Neural cell (in vitro differentiated cells): ENCODE measurements around the gene CPNE4. TPM values are rescaled to one million over a fixed set of nuclear protein-coding genes. Genes with fewer than 3 reads are reported as not detected.
A peak's percentile ranks its signal among the peaks of the same experiment; 100 is the strongest.

Source experiments
- H2AFZ ChIP-seq: fragments of 200-600, 300-800 bp; sonication (generic), shearing (Covaris generic); 2 replicates; pipeline ENCODE4 v1.6.0; 2014; ENCODE audit warnings: low read depth, mild to moderate bottlenecking, antibody characterized with exemption, low read length, moderate library complexity
- H3F3A ChIP-seq: fragments of 200-600 bp; shearing (Covaris generic); 2 replicates; pipeline ENCODE4 v1.6.1; 2016; ENCODE audit warnings: mild to moderate bottlenecking, moderate library complexity, mixed read lengths, antibody characterized with exemption, low read length; ENCODE audit not compliant: insufficient read depth, poor library complexity, severe bottlenecking
- H3K27ac ChIP-seq: fragments of 200-600, 300-800 bp; sonication (generic), shearing (Covaris generic); 2 replicates; pipeline ENCODE4 v1.5.1; 2014; ENCODE audit warnings: mild to moderate bottlenecking, low read length, moderate library complexity
- H3K27me3 ChIP-seq: fragments of 300-800, 200-600 bp; sonication (generic), shearing (Covaris generic); 2 replicates; pipeline ENCODE4 v1.6.0; 2014; ENCODE audit warnings: mild to moderate bottlenecking, low read depth, low read length, moderate library complexity; ENCODE audit not compliant: insufficient read depth
- H3K36me3 ChIP-seq: fragments of 300-800, 200-600 bp; sonication (generic), shearing (Covaris generic); 2 replicates; pipeline ENCODE4 v1.5.1; 2014; ENCODE audit warnings: mild to moderate bottlenecking, antibody characterized with exemption, low read length, moderate library complexity; ENCODE audit not compliant: insufficient read depth
- H3K4me2 ChIP-seq: fragments of 300-800, 200-600 bp; sonication (generic), shearing (Covaris generic); 2 replicates; pipeline ENCODE4 v1.6.0; 2014; ENCODE audit warnings: mild to moderate bottlenecking, low read length
- H3K4me3 ChIP-seq: fragments of 300-800, 200-600 bp; sonication (generic), shearing (Covaris generic); 2 replicates; pipeline ENCODE4 v1.5.1; 2014; ENCODE audit warnings: mild to moderate bottlenecking, low read length, moderate library complexity
- H3K79me2 ChIP-seq: fragments of 200-600 bp; shearing (Covaris generic); replicated peaks from 2 replicates; pipeline ENCODE4 v1.6.0; 2014; ENCODE audit warnings: mild to moderate bottlenecking, low read length, moderate library complexity; ENCODE audit not compliant: insufficient read depth
- H3K9ac ChIP-seq: fragments of 300-800, 200-600 bp; sonication (generic), shearing (Covaris generic); 2 replicates; pipeline ENCODE4 v1.6.1; 2016; ENCODE audit warnings: mild to moderate bottlenecking, low read length, mixed read lengths
- H3K9me2 ChIP-seq: fragments of 200-600 bp; shearing (Covaris generic); 2 replicates; pipeline ENCODE4 v1.6.1; 2016; ENCODE audit warnings: mild to moderate bottlenecking, low read length, mixed read lengths; ENCODE audit not compliant: insufficient read depth
- H3K9me3 ChIP-seq: fragments of 200-600, 300-800 bp; sonication (generic), shearing (Covaris generic); 2 replicates; pipeline ENCODE4 v1.6.1; 2016; ENCODE audit warnings: mild to moderate bottlenecking, mixed run types, low read length, moderate library complexity, mixed read lengths
- H4K20me1 ChIP-seq: fragments of 200-600 bp; shearing (Covaris generic); 2 replicates; pipeline ENCODE4 v1.6.1; 2016; ENCODE audit warnings: mild to moderate bottlenecking, mixed run types; ENCODE audit not compliant: insufficient read depth
- EP300 ChIP-seq: fragments of 450-650 bp; conservative IDR thresholded peaks from 2 replicates; pipeline ENCODE4 v1.6.1; 2014; ENCODE audit warnings: antibody characterized with exemption, mild to moderate bottlenecking, moderate library complexity; ENCODE audit not compliant: poor library complexity, severe bottlenecking
- EZH2 ChIP-seq: fragments of 200-600, 300-800 bp; shearing (Covaris generic), sonication (generic); IDR thresholded peaks from 2 replicates; pipeline ENCODE4 v1.6.1; 2014; ENCODE audit warnings: antibody characterized with exemption, low read length, borderline replicate concordance, mild to moderate bottlenecking; ENCODE audit not compliant: insufficient read depth, poor library complexity, severe bottlenecking
- MXI1 ChIP-seq: fragments of 450-650 bp; conservative IDR thresholded peaks from 2 replicates; pipeline ENCODE4 v1.6.1; 2014; ENCODE audit warnings: antibody characterized with exemption, mild to moderate bottlenecking; ENCODE audit not compliant: poor library complexity, severe bottlenecking
- POLR2AphosphoS5 ChIP-seq: IDR thresholded peaks from 2 replicates; pipeline ENCODE4 v1.6.1; 2012
- RAD21 ChIP-seq: fragments of 450-650 bp; conservative IDR thresholded peaks from 2 replicates; pipeline ENCODE4 v1.6.1; 2014; ENCODE audit warnings: antibody characterized with exemption, mild to moderate bottlenecking, moderate library complexity
- SMC3 ChIP-seq: fragments of 450-650 bp; conservative IDR thresholded peaks from 2 replicates; pipeline ENCODE4 v1.6.1; 2014; ENCODE audit warnings: antibody characterized with exemption, mild to moderate bottlenecking, moderate library complexity; ENCODE audit not compliant: poor library complexity
- TAF1 ChIP-seq: IDR thresholded peaks from 2 replicates; pipeline ENCODE4 v1.6.1; 2012; ENCODE audit warnings: low read depth
- polyA plus RNA-seq: library from polyadenylated mRNA; depleted of rRNA; stranded (reverse); fragments of >200 nt; gene quantifications from 2 replicates; pipeline ENCODE4 v1.2.3, GENCODE V29; 2014
- TF ChIP-seq, protein P1 (sequence below): IDR thresholded peaks from 2 replicates; pipeline ENCODE4 v1.6.1; 2012; ENCODE audit warnings: borderline replicate concordance
- TF ChIP-seq, protein P2 (sequence below): fragments of 450-650 bp; IDR thresholded peaks from 2 replicates; pipeline ENCODE4 v1.5.1; 2014; ENCODE audit warnings: antibody characterized with exemption, mild to moderate bottlenecking, moderate library complexity; ENCODE audit not compliant: poor library complexity, severe bottlenecking

CPNE4 gene
- polyA plus RNA-seq, 1 donor from 2014 or later: 0.59 TPM

DNA sequence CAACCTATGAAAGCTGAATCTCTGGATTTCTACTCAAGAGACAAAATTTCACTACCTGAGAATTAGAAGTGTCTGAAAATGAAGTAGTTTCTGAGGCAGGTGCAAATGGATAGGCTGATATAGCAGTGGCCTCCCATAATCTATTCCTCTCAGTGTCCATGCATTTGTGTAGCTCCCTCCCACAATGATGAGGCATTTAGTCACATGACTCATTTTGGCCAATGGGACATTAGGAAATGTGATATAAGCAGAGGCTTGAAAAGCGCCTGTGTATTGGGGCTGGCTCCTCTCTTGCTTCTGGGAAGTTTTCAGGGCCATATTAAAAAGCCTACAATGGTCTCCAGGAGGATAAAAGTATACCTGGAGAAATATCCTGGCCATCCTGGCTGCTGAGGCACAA, 452.4 kb downstream of the CPNE4 start:
- Histone ChIP-seq H3K9ac (no peak overlapping the region), H3K4me3 (no peak overlapping the region), H3K27ac (no peak overlapping the region), H3K36me3 (no peaks in the 10 kb centered on the region), H3K9me2 (no peaks in the 10 kb centered on the region), H3K79me2 (no peaks in the 10 kb centered on the region), H3K9me3 (no peaks in the 10 kb centered on the region), H2AFZ (no peak overlapping the region), H3K4me2 (no peak overlapping the region), H3F3A (no peaks in the 10 kb centered on the region), H3K27me3 (no peaks in the 10 kb centered on the region), H4K20me1 (no peaks in the 10 kb centered on the region)
- TF ChIP-seq EP300 (no peak), TAF1 (no peak), MXI1 (no peak), POLR2AphosphoS5 (no peak), EZH2 (no peak), RAD21 (no peak), SMC3 (no peak)
- TF ChIP-seq, protein P1, sequence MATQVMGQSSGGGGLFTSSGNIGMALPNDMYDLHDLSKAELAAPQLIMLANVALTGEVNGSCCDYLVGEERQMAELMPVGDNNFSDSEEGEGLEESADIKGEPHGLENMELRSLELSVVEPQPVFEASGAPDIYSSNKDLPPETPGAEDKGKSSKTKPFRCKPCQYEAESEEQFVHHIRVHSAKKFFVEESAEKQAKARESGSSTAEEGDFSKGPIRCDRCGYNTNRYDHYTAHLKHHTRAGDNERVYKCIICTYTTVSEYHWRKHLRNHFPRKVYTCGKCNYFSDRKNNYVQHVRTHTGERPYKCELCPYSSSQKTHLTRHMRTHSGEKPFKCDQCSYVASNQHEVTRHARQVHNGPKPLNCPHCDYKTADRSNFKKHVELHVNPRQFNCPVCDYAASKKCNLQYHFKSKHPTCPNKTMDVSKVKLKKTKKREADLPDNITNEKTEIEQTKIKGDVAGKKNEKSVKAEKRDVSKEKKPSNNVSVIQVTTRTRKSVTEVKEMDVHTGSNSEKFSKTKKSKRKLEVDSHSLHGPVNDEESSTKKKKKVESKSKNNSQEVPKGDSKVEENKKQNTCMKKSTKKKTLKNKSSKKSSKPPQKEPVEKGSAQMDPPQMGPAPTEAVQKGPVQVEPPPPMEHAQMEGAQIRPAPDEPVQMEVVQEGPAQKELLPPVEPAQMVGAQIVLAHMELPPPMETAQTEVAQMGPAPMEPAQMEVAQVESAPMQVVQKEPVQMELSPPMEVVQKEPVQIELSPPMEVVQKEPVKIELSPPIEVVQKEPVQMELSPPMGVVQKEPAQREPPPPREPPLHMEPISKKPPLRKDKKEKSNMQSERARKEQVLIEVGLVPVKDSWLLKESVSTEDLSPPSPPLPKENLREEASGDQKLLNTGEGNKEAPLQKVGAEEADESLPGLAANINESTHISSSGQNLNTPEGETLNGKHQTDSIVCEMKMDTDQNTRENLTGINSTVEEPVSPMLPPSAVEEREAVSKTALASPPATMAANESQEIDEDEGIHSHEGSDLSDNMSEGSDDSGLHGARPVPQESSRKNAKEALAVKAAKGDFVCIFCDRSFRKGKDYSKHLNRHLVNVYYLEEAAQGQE: no peak
- TF ChIP-seq, protein P2, sequence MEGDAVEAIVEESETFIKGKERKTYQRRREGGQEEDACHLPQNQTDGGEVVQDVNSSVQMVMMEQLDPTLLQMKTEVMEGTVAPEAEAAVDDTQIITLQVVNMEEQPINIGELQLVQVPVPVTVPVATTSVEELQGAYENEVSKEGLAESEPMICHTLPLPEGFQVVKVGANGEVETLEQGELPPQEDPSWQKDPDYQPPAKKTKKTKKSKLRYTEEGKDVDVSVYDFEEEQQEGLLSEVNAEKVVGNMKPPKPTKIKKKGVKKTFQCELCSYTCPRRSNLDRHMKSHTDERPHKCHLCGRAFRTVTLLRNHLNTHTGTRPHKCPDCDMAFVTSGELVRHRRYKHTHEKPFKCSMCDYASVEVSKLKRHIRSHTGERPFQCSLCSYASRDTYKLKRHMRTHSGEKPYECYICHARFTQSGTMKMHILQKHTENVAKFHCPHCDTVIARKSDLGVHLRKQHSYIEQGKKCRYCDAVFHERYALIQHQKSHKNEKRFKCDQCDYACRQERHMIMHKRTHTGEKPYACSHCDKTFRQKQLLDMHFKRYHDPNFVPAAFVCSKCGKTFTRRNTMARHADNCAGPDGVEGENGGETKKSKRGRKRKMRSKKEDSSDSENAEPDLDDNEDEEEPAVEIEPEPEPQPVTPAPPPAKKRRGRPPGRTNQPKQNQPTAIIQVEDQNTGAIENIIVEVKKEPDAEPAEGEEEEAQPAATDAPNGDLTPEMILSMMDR: no peak

DNA sequence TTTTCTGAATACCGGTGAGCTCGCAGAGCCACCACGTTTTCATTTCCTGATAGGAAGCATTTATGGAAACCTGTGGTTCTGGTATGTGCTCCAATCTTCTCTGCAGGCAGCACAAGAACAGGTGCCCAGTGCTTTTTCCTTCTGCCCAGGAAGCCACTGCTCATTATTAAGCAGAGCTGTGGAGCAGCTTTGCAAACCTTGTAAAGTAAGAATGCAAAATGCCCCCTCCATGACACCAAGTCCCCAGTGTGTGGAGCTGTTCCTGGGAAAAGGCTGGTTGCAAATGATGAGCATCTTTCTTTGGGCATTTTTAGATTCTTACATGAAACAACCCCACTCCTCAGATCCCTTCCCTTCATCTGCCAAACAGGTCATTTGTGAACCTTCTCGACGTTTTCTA, 466.4 kb downstream of the CPNE4 start:
- Histone ChIP-seq H3F3A (no peaks in the 10 kb centered on the region), H2AFZ (no peak overlapping the region), H3K4me2 (no peak overlapping the region), H3K9ac (no peak overlapping the region), H3K9me2 (no peaks in the 10 kb centered on the region), H3K36me3 (no peaks in the 10 kb centered on the region), H4K20me1 (no peaks in the 10 kb centered on the region), H3K79me2 (no peaks in the 10 kb centered on the region), H3K4me3 (no peak overlapping the region), H3K27ac (no peak overlapping the region), H3K9me3 (no peaks in the 10 kb centered on the region), H3K27me3 (no peaks in the 10 kb centered on the region)
- TF ChIP-seq, protein P2: peak; percentile 46
- peak; percentile 29 for TF ChIP-seq RAD21
- TF ChIP-seq SMC3: peak; percentile 27
- TF ChIP-seq MXI1: no peak
- TF ChIP-seq EZH2: no peak
